Cardiac muscle cell (in vitro differentiated cells and primary cell): ENCODE measurements around the gene HK2. TPM values are rescaled to one million over a fixed set of nuclear protein-coding genes. Genes with fewer than 3 reads are reported as not detected.
A peak's percentile ranks its signal among the peaks of the same experiment; 100 is the strongest.

Experiments used
- DNase-seq, 2 donors: peaks; one replicate each; pipeline versions ENCODE4 v3.0.0 to v3.0.0-alpha.2; 2010 to 2017; ENCODE audit warnings: low read depth in 1 of 2, low spot score in 1 of 2
- H3K27ac ChIP-seq: fragments of 200-600 bp; sonication (generic); 2 replicates; pipeline ENCODE4 v1.5.1; 2016
- H3K27me3 ChIP-seq: fragments of 200-600 bp; sonication (generic); 2 replicates; pipeline ENCODE4 v1.6.0; 2016; ENCODE audit warnings: control low read depth
- H3K36me3 ChIP-seq: fragments of 200-600 bp; sonication (generic); 2 replicates; pipeline ENCODE4 v1.5.1; 2016; ENCODE audit warnings: control low read depth
- H3K4me1 ChIP-seq: fragments of 200-600 bp; sonication (generic); 2 replicates; pipeline ENCODE4 v1.8.1; 2017; ENCODE audit warnings: low read depth, mild to moderate bottlenecking, mixed run types
- H3K4me3 ChIP-seq: fragments of 200-600 bp; sonication (generic); 2 replicates; pipeline ENCODE4 v1.5.1; 2016; ENCODE audit warnings: mild to moderate bottlenecking
- H3K9me3 ChIP-seq: fragments of 200-600 bp; sonication (generic); 2 replicates; pipeline ENCODE4 v1.5.1; 2017; ENCODE audit warnings: low read depth, mild to moderate bottlenecking, control low read depth
- polyA plus RNA-seq: library from polyadenylated mRNA; unstranded; fragments of >200 nt; fragmentation: Nextera tagmentation; extraction: Ambion mirVana; gene quantifications from 2 replicates; pipeline ENCODE4 v1.2.1, GENCODE V29; 2016
- total RNA-seq: library from RNA; depleted of rRNA; stranded (reverse); fragments of >200 nt; gene quantifications from 2 replicates; pipeline ENCODE4 v1.2.3, GENCODE V29; 2016
- TF ChIP-seq, protein P1 (sequence below): IDR thresholded peaks from 2 replicates; pipeline ENCODE4 v1.5.1; 2012; ENCODE audit warnings: low read depth, mild to moderate bottlenecking, low read length

Gene HK2
- total and polyA plus RNA-seq, 2 experiments from 2014 or later, result 77.3 to 127 TPM

DNA sequence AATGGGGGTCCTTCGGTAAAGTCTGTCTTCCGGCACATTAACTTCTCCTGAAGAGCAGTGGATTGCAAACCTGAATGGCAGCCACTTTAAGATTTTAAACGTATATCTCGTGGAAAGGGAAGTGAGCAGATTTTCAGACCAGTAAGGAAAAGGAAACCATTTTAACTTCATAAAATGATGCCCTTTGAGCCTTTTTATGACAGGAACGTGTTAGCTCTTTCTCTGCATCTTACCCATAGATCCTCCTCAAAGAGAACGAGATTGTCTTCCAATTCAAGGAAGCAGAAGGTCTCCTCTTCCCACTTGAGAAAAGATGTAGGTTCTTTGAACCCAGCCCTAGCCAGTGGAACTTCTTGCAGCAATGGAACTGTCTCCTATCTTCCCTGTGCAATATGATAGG is 35.6 kb downstream of the HK2 start:
- H3K27me3 ChIP-seq, result no peaks in the 10 kb centered on the region
- no peak overlapping the region for H3K4me3 ChIP-seq
- H3K36me3 ChIP-seq, result peaks cover 34% of the 10 kb centered on the region
- no peaks in the 10 kb centered on the region for H3K9me3 ChIP-seq
- DNase-seq, result no peak
- H3K4me1 ChIP-seq, result peaks cover 56% of the 10 kb centered on the region
- TF ChIP-seq, protein P1, sequence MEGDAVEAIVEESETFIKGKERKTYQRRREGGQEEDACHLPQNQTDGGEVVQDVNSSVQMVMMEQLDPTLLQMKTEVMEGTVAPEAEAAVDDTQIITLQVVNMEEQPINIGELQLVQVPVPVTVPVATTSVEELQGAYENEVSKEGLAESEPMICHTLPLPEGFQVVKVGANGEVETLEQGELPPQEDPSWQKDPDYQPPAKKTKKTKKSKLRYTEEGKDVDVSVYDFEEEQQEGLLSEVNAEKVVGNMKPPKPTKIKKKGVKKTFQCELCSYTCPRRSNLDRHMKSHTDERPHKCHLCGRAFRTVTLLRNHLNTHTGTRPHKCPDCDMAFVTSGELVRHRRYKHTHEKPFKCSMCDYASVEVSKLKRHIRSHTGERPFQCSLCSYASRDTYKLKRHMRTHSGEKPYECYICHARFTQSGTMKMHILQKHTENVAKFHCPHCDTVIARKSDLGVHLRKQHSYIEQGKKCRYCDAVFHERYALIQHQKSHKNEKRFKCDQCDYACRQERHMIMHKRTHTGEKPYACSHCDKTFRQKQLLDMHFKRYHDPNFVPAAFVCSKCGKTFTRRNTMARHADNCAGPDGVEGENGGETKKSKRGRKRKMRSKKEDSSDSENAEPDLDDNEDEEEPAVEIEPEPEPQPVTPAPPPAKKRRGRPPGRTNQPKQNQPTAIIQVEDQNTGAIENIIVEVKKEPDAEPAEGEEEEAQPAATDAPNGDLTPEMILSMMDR, result no peak
- peak overlapping the region; percentile 97 for H3K27ac ChIP-seq

DNA sequence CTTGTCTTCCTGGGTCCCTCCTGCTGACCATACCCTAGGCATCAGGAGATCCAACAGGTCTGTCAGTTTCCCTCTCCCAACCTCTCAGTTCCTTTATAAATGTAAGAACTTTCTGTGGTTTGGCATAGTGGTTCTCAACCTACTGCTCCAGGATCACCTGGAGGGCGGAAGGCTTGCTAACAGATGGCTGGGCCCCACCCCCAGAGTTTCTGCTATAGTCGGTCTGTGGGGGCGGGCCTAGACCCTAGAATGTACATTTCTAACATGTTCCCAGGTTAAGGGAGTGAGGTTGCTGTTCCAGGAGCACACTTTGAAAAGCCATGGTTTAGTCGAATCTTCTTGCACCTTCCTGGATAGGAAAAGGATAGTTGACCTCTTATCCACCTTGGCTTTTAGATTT is 37.0 kb downstream of the HK2 start:
- peaks cover 43% of the 10 kb centered on the region for H3K36me3 ChIP-seq
- TF ChIP-seq, protein P1, result no peak
- no peaks in the 10 kb centered on the region for H3K9me3 ChIP-seq
- no peaks in the 10 kb centered on the region for H3K27me3 ChIP-seq
- H3K4me1 ChIP-seq, result peaks cover 56% of the 10 kb centered on the region
- H3K4me3 ChIP-seq, result no peak overlapping the region
- no peak for DNase-seq
- H3K27ac ChIP-seq, result peak overlapping the region; percentile 30

DNA sequence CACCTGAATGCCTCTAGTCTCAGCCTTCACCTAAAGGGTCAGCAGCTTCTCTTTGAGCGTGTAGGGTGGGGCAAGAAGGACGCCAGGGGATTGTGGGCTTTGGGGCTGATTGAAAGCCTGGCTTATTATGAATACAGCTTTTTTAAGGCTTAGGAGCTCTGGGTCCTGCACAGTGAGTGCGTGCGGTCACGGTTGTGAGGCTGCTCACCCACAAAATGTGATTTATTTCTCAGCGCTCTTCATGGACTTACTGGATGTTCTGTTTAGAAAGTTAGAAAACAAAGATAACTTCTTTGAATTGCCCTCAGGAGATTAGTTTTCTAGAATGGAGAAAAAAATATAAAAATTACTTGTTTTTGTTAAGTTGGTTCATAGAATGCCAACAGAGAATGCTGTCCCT is 37.5 kb downstream of the HK2 start:
- peaks cover 51% of the 10 kb centered on the region for H3K4me1 ChIP-seq
- H3K4me3 ChIP-seq, result no peak overlapping the region
- peak overlapping the region; percentile 30 for H3K27ac ChIP-seq
- TF ChIP-seq, protein P1, result no peak
- peaks cover 43% of the 10 kb centered on the region for H3K36me3 ChIP-seq
- no peaks in the 10 kb centered on the region for H3K27me3 ChIP-seq
- DNase-seq, result no peak
- H3K9me3 ChIP-seq, result no peaks in the 10 kb centered on the region

DNA sequence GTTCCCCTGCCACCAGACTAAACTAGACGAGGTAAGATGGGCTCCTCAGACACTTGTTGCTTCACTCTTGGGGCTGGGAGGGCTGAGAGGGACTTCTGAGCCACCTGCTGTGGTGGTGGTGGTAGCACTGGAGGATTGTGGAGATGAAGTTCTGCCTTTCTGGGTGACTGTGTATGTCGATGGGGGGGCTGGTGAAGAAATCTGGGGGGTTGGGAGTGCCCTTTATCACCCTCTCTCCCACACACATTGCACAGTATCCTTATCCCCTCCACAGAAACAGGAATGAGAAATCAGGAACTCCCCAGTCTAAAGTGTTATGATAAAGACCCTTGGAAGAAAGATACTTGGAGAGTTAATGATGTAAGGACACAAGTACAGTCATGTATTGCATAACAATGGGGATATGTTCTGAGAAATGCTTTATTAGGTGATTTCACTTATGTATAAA is 38.5 kb downstream of the HK2 start:
- peaks cover 53% of the 10 kb centered on the region for H3K36me3 ChIP-seq
- peak in 1 of 2 donors; percentile 53 for DNase-seq
- H3K9me3 ChIP-seq, result no peaks in the 10 kb centered on the region
- H3K27me3 ChIP-seq, result no peaks in the 10 kb centered on the region
- no peak overlapping the region for H3K4me3 ChIP-seq
- H3K27ac ChIP-seq, result peak overlapping the region; percentile 30
- TF ChIP-seq, protein P1, result no peak
- peaks cover 41% of the 10 kb centered on the region for H3K4me1 ChIP-seq

DNA sequence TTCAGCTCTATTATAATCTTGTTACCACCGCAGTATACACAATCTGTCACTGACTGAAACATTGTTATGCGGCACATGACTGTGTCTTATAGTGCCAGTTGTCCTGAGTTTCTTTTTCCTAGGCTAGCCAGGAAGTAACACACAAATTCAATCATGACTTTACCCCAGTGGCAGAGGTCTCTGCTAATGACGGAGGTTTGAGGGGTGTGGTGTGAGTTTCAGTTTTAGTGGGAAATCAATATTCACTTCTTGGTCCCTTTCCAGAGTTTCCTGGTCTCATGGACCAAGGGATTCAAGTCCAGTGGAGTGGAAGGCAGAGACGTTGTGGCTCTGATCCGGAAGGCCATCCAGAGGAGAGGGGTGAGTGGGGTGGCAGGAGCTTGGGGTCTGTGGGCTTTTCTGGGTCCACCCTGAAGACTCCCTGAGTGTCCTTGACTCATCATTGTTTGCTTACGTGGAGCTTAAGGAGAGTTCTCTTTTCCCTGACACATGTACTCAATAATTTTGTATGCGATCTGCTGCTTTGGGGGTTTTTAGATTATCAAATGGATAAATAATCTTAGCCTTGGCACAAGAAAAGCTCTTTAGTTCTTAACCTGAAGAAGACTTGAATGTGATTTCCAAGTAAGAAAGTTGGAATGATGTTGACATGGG is 39.2 kb downstream of the HK2 start:
- Histone ChIP-seq H3K36me3 (peaks cover 60% of the 10 kb centered on the region), H3K4me1 (peaks cover 36% of the 10 kb centered on the region), H3K27me3 (no peaks in the 10 kb centered on the region), H3K27ac (peak overlapping the region; percentile 30), H3K9me3 (no peaks in the 10 kb centered on the region), H3K4me3 (no peak overlapping the region)
- TF ChIP-seq, protein P1, result no peak
- DNase-seq, result no peak
